HepG2 (cell line): ENCODE data around the gene SLC9A9. TPM values are rescaled to one million over a fixed set of nuclear protein-coding genes. Genes with fewer than 3 reads are reported as not detected.
"Not testable (repeated sequence)": the region's sequence is repeated elsewhere in the genome, so short reads cannot be mapped to it uniquely, and the experiment has no call there.

Experiments
- ATAC-seq: fragments of 200-7000 bp; cut with Tn5 transposase; 3 replicates; pipeline ENCODE4 v1.9.1; 2020; ENCODE audit warnings: mild to moderate bottlenecking, moderate library complexity
- BruUV-seq: library from RNA; stranded (reverse); fragments of 400-500 nt; replicated peaks from 2 replicates; lab custom pipeline; 2021; lab: Mats Ljungman, UMichigan
- CTCF ChIA-PET: fragments of 300-600 bp; formaldehyde crosslinking; extraction: SDS; loops from one replicate; lab custom pipeline; 2021; ENCODE audit warnings: low total read pairs, inconsistent platforms, low intra/inter-chr PET ratio; lab: Yijun Ruan, JAX
- POLR2A ChIA-PET: fragments of 350-600 bp; sonication (Branson Sonifier 250); formaldehyde crosslinking; loops from one replicate; lab custom pipeline; 2020; ENCODE audit warnings: antibody characterized with exemption, inconsistent platforms; lab: Yijun Ruan, JAX
- DNase-seq: peaks from one replicate; pipeline ENCODE4 v3.0.0-alpha.2; 2015; ENCODE audit warnings: low spot score
- FAIRE-seq: peaks from 3 replicates; lab custom pipeline; 2011; peaks lifted over from hg19 to GRCh38; lab: Jason Lieb, UNC
- H2AFZ ChIP-seq: one replicate; pipeline ENCODE4 v1.6.1; 2011; ENCODE audit warnings: low read length, inconsistent platforms
- H3K27ac ChIP-seq: fragments of 300-600 bp; 3 replicates; pipeline ENCODE4 v1.8.0; 2011; ENCODE audit warnings: mixed run types, mild to moderate bottlenecking, mixed read lengths, low read length, inconsistent platforms; ENCODE audit not compliant: insufficient read depth; ENCODE audit errors: extremely low read length
- H3K27me3 ChIP-seq, 2 experiments: fragments of 200-600 bp in 1 of 2; 2 replicates in 1 of 2; 3 replicates in 1 of 2; pipeline versions ENCODE4 v1.6.0 to v1.8.0; 2011; ENCODE audit warnings: low read length in 2 of 2, mild to moderate bottlenecking in 2 of 2, moderate library complexity in 2 of 2, inconsistent platforms in 1 of 2; ENCODE audit not compliant: insufficient read depth in 2 of 2, control insufficient read depth in 1 of 2
- H3K36me3 ChIP-seq, 2 experiments: fragments of 200-600 bp in 1 of 2; replicated peaks in 1 of 2; 2 replicates in 1 of 2; 3 replicates in 1 of 2; pipeline versions ENCODE4 v1.5.1 to v1.8.0; 2011; ENCODE audit warnings: low read length in 2 of 2, inconsistent platforms in 1 of 2; ENCODE audit not compliant: insufficient read depth in 2 of 2, control insufficient read depth in 1 of 2
- H3K4me1 ChIP-seq: 2 replicates; pipeline ENCODE4 v1.5.1; 2012; ENCODE audit warnings: low read length, inconsistent platforms; ENCODE audit not compliant: insufficient read depth
- H3K4me2 ChIP-seq: 2 replicates; pipeline ENCODE4 v1.6.0; 2011; ENCODE audit warnings: low read depth, low read length, inconsistent platforms
- H3K4me3 ChIP-seq, 3 experiments: fragments of 200-600 bp in 1 of 3; sonication (generic), shearing (Covaris generic) in 1 of 3; replicated peaks in 1 of 3; 2 replicates each; pipeline ENCODE4 v1.5.1; 2011 to 2016; ENCODE audit warnings: low read length in 3 of 3, inconsistent platforms in 2 of 3, low read depth in 2 of 3, mild to moderate bottlenecking in 2 of 3, control low read depth in 1 of 3, mixed read lengths in 1 of 3; ENCODE audit not compliant: insufficient read depth in 1 of 3
- H3K79me2 ChIP-seq: one replicate; pipeline ENCODE4 v1.6.1; 2011; ENCODE audit warnings: low read length, inconsistent platforms; ENCODE audit not compliant: insufficient read depth
- H3K9ac ChIP-seq: 2 replicates; pipeline ENCODE4 v1.6.0; 2011; ENCODE audit warnings: mild to moderate bottlenecking, low read depth, low read length, inconsistent platforms; ENCODE audit not compliant: insufficient read depth
- H3K9me3 ChIP-seq: 2 replicates; pipeline ENCODE4 v1.5.1; 2012; ENCODE audit warnings: mild to moderate bottlenecking, low read length
- H4K20me1 ChIP-seq: 2 replicates; pipeline ENCODE4 v1.6.0; 2011; ENCODE audit warnings: inconsistent platforms, mild to moderate bottlenecking, low read length, moderate library complexity; ENCODE audit not compliant: insufficient read depth
- EEA1 ChIP-seq: sonication (generic); formaldehyde crosslinking; IDR thresholded peaks from 2 replicates; pipeline ENCODE4 v1.5.1; 2020; ENCODE audit warnings: mild to moderate bottlenecking, missing genetic modification reagents, borderline replicate concordance
- MAFG ChIP-seq: sonication (generic); formaldehyde crosslinking; IDR thresholded peaks from 2 replicates; pipeline ENCODE4 v1.5.1; 2020; ENCODE audit warnings: mild to moderate bottlenecking, missing genetic modification reagents
- PLRG1 ChIP-seq: fragments of 450-650 bp; conservative IDR thresholded peaks from 2 replicates; pipeline ENCODE4 v1.6.1; 2016
- RARA ChIP-seq: IDR thresholded peaks from 2 replicates; pipeline ENCODE4 v1.6.1; 2016; ENCODE audit warnings: missing genetic modification reagents, missing compliant biosample characterization
- RFXAP ChIP-seq: sonication (generic); formaldehyde crosslinking; IDR thresholded peaks from 2 replicates; pipeline ENCODE4 v1.4.0; 2020; ENCODE audit warnings: missing genetic modification reagents, borderline replicate concordance
- SETDB1 ChIP-seq: sonication (generic); formaldehyde crosslinking; IDR thresholded peaks from 2 replicates; pipeline ENCODE4 v1.5.1; 2020; ENCODE audit warnings: missing genetic modification reagents, mild to moderate bottlenecking, borderline replicate concordance
- SNAI1 ChIP-seq: sonication (generic); formaldehyde crosslinking; IDR thresholded peaks from 2 replicates; pipeline ENCODE4 v1.5.0; 2020; ENCODE audit warnings: mild to moderate bottlenecking, missing genetic modification reagents, borderline replicate concordance
- WGBS: methylation state at CpG from one replicate; pipeline ENCODE4 v1.1.6; 2017; ENCODE audit warnings: low lambda C conversion rate; 5-methylcytosine and 5-hydroxymethylcytosine counted together
- in situ Hi-C: cut with HindIII; loops from 2 replicates; pipeline ENCODE4 v1.10.0; 2017; ENCODE audit warnings: low pct_unique_long_range_greater_than_20kb; ENCODE audit not compliant: extremely low pct_ligation_motif_present
- intact Hi-C: fragments of 100-400 bp; cut with micrococcal nuclease; formaldehyde crosslinking; loops from one replicate; pipeline ENCODE4 v1.10.0; 2022; ENCODE audit not compliant: unreplicated experiment
- polyA plus RNA-seq, 8 experiments: library from polyadenylated mRNA; depleted of rRNA in 3 of 8; stranded (reverse) in 7 of 8; unstranded in 1 of 8; fragments of >200 nt; fragmentation: Illumina TruSeq in 4 of 8; extraction: Trizol in 4 of 8; gene quantifications; 2 replicates each; pipeline versions ENCODE4 v1.2.1 to v1.2.3, GENCODE V29; 2011 to 2016; ENCODE audit warnings: low read depth in 4 of 8, missing spikeins in 1 of 8, mixed read lengths in 1 of 8; ENCODE audit not compliant: insufficient read depth in 1 of 8
- total RNA-seq, 5 experiments: library from RNA; depleted of rRNA; stranded (reverse); fragments of >200 nt; fragmentation: Illumina TruSeq; extraction: Trizol; gene quantifications; 2 replicates each; pipeline ENCODE4 v1.2.3, GENCODE V29; 2016; ENCODE audit warnings: low read depth in 1 of 5
- TF ChIP-seq, protein P1 (sequence below): conservative IDR thresholded peaks from 2 replicates; pipeline ENCODE4 v1.6.1; 2018; ENCODE audit warnings: missing genetic modification reagents
- TF ChIP-seq, protein P2 (sequence below): sonication (generic); formaldehyde crosslinking; IDR thresholded peaks from 2 replicates; pipeline ENCODE4 v1.4.0; 2020; ENCODE audit warnings: missing genetic modification reagents, borderline replicate concordance

The SLC9A9 gene
- total and polyA plus RNA-seq, 2 of the 13 experiments (the other 11 are each of a cell fraction or from before 2014, with no cell fraction given), result not detected

DNA sequence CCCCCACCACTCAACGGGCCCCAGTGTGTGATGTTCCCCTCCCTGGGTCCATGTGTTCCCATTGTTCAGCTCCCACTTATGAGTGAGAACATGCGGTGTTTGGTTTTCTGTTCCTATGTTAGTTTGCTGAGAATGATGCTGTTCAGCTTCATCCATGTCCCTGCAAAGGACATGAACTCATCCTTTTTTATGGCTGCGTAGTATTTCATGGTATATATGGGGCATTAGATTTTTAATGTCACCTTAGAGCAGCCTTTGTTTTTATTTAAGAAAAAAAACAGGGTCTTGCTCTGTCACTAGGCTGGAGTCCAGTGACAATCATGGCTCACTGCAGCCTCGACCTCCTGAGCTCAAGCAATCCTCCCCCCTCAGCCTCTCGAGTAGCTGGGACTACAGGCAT lies 568.7 kb downstream of the SLC9A9 start:
- BruUV-seq, ATAC-seq, H3K4me1 ChIP-seq, CTCF ChIA-PET, FAIRE-seq, H3K4me3 ChIP-seq, H3K27me3 ChIP-seq, H3K79me2 ChIP-seq, H3K9ac ChIP-seq, H3K27ac ChIP-seq, H4K20me1 ChIP-seq, H2AFZ ChIP-seq, H3K9me3 ChIP-seq, DNase-seq, POLR2A ChIA-PET, H3K36me3 ChIP-seq, in situ Hi-C loops, intact Hi-C loops, H3K4me2 ChIP-seq: not testable (repeated sequence)
- WGBS, result 13% methylated on average over 5 of the region's 5 CpGs

DNA sequence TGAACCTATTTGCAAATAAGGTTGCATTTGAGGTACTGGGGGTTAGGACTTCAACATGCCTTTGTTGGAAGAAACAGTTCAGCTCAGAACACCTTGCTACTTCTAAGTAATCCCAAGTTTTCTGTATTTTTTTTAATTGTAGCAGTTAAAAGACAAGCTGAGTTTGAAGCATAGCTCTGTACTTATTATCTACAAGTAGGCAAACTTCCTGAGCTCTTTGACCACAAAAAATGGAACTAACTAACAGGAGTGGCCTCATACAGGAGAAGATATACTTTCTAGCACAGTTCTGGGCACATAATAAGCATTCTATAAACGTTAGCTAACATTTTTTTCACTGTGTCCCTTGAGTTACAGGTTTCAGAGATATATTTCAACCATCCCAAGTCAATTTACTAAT lies 569.5 kb downstream of the SLC9A9 start:
- Histone ChIP-seq H3K27me3 (no peaks in the 10 kb centered on the region), H3K4me1 (no peaks in the 10 kb centered on the region), H3K79me2 (no peaks in the 10 kb centered on the region), H3K4me2 (no peak overlapping the region), H3K9ac (no peak overlapping the region), H2AFZ (no peak overlapping the region), H3K9me3 (no peaks in the 10 kb centered on the region), H3K4me3 (no peak overlapping the region), H4K20me1 (no peaks in the 10 kb centered on the region), H3K27ac (no peak overlapping the region), H3K36me3 (no peaks in the 10 kb centered on the region)
- no peak for TF ChIP-seq MAFG (CRISPR knock-in tag)
- TF ChIP-seq, protein P1, sequence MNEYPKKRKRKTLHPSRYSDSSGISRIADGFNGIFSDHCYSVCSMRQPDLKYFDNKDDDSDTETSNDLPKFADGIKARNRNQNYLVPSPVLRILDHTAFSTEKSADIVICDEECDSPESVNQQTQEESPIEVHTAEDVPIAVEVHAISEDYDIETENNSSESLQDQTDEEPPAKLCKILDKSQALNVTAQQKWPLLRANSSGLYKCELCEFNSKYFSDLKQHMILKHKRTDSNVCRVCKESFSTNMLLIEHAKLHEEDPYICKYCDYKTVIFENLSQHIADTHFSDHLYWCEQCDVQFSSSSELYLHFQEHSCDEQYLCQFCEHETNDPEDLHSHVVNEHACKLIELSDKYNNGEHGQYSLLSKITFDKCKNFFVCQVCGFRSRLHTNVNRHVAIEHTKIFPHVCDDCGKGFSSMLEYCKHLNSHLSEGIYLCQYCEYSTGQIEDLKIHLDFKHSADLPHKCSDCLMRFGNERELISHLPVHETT (CRISPR knock-in tag), result no peak
- TF ChIP-seq, protein P2, sequence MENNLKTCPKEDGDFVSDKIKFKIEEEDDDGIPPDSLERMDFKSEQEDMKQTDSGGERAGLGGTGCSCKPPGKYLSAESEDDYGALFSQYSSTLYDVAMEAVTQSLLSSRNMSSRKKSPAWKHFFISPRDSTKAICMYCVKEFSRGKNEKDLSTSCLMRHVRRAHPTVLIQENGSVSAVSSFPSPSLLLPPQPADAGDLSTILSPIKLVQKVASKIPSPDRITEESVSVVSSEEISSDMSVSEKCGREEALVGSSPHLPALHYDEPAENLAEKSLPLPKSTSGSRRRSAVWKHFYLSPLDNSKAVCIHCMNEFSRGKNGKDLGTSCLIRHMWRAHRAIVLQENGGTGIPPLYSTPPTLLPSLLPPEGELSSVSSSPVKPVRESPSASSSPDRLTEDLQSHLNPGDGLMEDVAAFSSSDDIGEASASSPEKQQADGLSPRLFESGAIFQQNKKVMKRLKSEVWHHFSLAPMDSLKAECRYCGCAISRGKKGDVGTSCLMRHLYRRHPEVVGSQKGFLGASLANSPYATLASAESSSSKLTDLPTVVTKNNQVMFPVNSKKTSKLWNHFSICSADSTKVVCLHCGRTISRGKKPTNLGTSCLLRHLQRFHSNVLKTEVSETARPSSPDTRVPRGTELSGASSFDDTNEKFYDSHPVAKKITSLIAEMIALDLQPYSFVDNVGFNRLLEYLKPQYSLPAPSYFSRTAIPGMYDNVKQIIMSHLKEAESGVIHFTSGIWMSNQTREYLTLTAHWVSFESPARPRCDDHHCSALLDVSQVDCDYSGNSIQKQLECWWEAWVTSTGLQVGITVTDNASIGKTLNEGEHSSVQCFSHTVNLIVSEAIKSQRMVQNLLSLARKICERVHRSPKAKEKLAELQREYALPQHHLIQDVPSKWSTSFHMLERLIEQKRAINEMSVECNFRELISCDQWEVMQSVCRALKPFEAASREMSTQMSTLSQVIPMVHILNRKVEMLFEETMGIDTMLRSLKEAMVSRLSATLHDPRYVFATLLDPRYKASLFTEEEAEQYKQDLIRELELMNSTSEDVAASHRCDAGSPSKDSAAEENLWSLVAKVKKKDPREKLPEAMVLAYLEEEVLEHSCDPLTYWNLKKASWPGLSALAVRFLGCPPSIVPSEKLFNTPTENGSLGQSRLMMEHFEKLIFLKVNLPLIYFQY (CRISPR knock-in tag), result no peak
- TF ChIP-seq SNAI1 (CRISPR knock-in tag), result no peak
- no peak for TF ChIP-seq EEA1 (CRISPR knock-in tag)
- TF ChIP-seq RFXAP (CRISPR knock-in tag), result no peak
- no peak for TF ChIP-seq PLRG1
- TF ChIP-seq RARA (CRISPR knock-in tag), result no peak
- TF ChIP-seq SETDB1 (CRISPR knock-in tag), result no peak
- WGBS, result 0% methylated on average over 1 of the region's 1 CpG
- ATAC-seq, result no peak
- no peak for DNase-seq
- intact Hi-C loops, result no loop called here
- ChIA-PET POLR2A (no interaction called here), CTCF (no interaction called here)
- in situ Hi-C loops, result no loop called here
- BruUV-seq, result no TSS peak
- no peak for FAIRE-seq
